Measurements from ENCODE around the gene KRTAP1-3.

Gene KRTAP1-3

DNA sequence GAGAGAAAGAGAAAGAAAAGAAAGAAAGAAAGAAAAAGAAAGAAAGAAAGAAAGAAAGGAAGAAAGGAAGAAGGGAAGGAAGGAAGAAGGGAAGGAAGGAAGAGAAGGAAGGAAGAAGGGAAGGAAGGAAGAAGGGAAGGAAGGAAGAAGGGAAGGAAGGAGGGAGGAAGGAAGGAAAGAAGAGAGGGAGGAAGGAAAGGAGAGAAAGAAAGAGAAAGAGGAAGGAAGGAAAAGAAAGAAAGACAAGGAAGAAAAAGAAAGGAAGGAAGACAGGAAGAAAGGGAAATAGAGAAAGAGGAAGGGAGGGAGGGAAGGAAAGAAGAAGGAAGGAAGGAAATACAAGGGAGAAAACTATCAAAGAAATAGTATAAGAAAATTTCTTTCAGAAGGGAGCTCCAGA, 42.1 kb upstream of the KRTAP1-3 start:
- DNase-seq: no peak
- H4K20me1 ChIP-seq (ENCODE audit: insufficient read depth, low read length): no peaks in the 10 kb centered on the region

DNA sequence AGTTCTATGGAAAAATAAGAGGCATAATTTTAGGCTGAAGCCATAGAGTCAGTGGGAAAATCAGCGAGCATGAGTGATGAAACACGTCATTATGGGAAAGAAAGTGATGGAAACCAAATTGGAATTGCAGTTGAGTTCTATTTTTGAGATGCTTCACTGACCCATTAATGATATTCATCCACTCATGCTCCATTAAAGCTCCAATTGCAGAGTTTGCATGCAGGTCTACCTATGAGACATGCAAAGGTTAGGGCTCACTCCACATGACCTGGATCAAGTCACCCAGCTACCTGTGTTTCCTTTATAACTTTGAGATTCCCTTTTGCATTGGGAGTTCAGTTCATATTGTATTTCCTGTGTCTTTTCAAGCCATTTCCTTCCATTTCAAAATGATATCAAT, 39.0 kb upstream of the KRTAP1-3 start:
- Histone ChIP-seq H4K20me1 (ENCODE audit: insufficient read depth, low read length) (no peaks in the 10 kb centered on the region), H3K79me2 (ENCODE audit: low read length) (no peaks in the 10 kb centered on the region), H3K36me3 (replicated peaks; ENCODE audit: insufficient read depth, low read length) (no peaks in the 10 kb centered on the region), H3K9me2 (replicated peaks; ENCODE audit: insufficient read depth, low read length) (no peaks in the 10 kb centered on the region), H3F3A (ENCODE audit: insufficient read depth, low read length) (no peaks in the 10 kb centered on the region), H3K27ac (ENCODE audit: low read length) (no peak overlapping the region), H2AFZ (ENCODE audit: low read length) (no peak overlapping the region), H3K9ac (ENCODE audit: low read length) (no peak overlapping the region), H3K4me1 (ENCODE audit: low read length) (no peaks in the 10 kb centered on the region), H3K9me3 (replicated peaks; ENCODE audit: insufficient read depth, low read length) (no peaks in the 10 kb centered on the region), H3K27me3 (replicated peaks; ENCODE audit: insufficient read depth, low read length) (no peaks in the 10 kb centered on the region), H3K4me2 (ENCODE audit: low read depth, low read length) (no peak overlapping the region), H3K4me3 (ENCODE audit: low read length) (no peak overlapping the region)
- no peak for TF ChIP-seq EZH2 (optimal IDR thresholded peaks at IDR 0.05; ENCODE audit: low read depth, low read length)
- TF ChIP-seq, protein P1, sequence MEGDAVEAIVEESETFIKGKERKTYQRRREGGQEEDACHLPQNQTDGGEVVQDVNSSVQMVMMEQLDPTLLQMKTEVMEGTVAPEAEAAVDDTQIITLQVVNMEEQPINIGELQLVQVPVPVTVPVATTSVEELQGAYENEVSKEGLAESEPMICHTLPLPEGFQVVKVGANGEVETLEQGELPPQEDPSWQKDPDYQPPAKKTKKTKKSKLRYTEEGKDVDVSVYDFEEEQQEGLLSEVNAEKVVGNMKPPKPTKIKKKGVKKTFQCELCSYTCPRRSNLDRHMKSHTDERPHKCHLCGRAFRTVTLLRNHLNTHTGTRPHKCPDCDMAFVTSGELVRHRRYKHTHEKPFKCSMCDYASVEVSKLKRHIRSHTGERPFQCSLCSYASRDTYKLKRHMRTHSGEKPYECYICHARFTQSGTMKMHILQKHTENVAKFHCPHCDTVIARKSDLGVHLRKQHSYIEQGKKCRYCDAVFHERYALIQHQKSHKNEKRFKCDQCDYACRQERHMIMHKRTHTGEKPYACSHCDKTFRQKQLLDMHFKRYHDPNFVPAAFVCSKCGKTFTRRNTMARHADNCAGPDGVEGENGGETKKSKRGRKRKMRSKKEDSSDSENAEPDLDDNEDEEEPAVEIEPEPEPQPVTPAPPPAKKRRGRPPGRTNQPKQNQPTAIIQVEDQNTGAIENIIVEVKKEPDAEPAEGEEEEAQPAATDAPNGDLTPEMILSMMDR (IDR thresholded peaks at IDR 0.05; ENCODE audit: low read length): no peak
- TF ChIP-seq EZH2phosphoT487 (IDR thresholded peaks at IDR 0.05; ENCODE audit: low read length): no peak
- no peak for DNase-seq

More for the DNA sequence above, 42.1 kb upstream of the KRTAP1-3 start:
- Histone ChIP-seq H3K4me1 (ENCODE audit: low read length) (no peaks in the 10 kb centered on the region), H2AFZ (ENCODE audit: low read length) (no peak overlapping the region), H3K27ac (ENCODE audit: low read length) (no peak overlapping the region), H3K4me3 (ENCODE audit: low read length) (no peak overlapping the region), H3K27me3 (replicated peaks; ENCODE audit: insufficient read depth, low read length) (no peaks in the 10 kb centered on the region), H3K9me2 (replicated peaks; ENCODE audit: insufficient read depth, low read length) (no peaks in the 10 kb centered on the region), H3K9me3 (replicated peaks; ENCODE audit: insufficient read depth, low read length) (no peaks in the 10 kb centered on the region), H3K9ac (ENCODE audit: low read length) (no peak overlapping the region), H3F3A (ENCODE audit: insufficient read depth, low read length) (no peaks in the 10 kb centered on the region), H3K4me2 (ENCODE audit: low read depth, low read length) (no peak overlapping the region), H3K79me2 (ENCODE audit: low read length) (no peaks in the 10 kb centered on the region), H3K36me3 (replicated peaks; ENCODE audit: insufficient read depth, low read length) (no peaks in the 10 kb centered on the region)
- TF ChIP-seq EZH2phosphoT487 (IDR thresholded peaks at IDR 0.05; ENCODE audit: low read length): no peak
- TF ChIP-seq, protein P1 (IDR thresholded peaks at IDR 0.05; ENCODE audit: low read length): no peak

DNA sequence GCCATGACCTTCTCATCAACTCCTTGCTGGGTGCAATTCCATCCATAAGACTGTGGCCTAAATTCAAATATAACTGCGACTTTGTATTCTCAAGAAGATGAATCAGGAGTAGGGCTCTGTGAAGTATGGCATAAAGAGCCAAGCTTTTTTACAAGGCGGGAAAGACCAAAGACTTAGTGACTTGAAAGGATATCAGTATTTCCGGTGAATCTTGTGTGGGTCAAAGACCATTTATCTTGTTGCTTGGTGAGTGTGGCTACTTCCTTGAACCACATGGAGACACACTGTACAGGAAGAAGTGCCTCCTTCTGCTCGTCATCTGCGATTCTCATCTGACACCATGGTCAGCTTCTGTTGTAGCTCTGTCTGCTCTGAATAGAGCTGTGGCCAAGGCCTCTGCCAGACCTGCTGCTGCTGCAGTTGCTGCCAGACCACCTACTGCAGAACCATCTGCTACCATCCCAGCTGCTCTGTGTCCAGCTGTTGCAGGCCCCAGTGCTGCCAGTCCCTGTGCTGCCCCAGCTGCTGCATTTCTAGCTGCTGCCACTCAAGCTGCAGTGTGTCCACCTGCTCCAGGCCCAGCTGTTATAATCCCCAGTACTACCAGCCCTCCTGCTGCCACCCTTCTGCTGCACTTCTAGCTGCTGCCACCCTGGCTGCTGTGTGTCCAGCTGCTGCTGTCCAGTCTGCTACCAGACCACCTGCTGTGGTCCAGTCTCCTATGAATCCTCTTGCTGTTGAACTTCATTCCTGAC, 37.1 kb upstream of the KRTAP1-3 start:
- DNase-seq: no peak
- no peaks in the 10 kb centered on the region for H3K36me3 ChIP-seq (replicated peaks; ENCODE audit: insufficient read depth, low read length)

DNA sequence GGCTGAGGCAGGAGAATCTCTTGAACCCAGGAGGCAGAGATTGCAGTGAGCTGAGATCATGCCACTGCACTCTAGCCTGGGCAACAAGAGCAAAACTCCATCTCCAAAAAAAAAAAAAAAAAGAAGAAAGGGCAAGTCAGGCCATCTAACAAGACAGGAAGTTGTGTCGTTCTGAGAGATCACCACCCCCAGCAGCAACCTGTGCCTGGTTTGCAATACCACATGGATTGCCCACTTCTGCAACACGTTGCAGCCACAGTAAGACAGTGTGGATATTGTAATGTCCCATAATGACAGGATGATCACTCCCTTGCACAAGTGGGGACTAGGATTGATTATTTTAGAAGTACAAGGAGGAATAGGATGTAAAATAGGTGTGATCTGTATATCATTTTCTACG, 34.4 kb upstream of the KRTAP1-3 start:
- Histone ChIP-seq H3K36me3 (replicated peaks; ENCODE audit: insufficient read depth, low read length) (no peaks in the 10 kb centered on the region), H3K9ac (ENCODE audit: low read length) (no peak overlapping the region), H3K9me2 (replicated peaks; ENCODE audit: insufficient read depth, low read length) (no peaks in the 10 kb centered on the region), H3K4me3 (ENCODE audit: low read length) (no peak overlapping the region), H3F3A (ENCODE audit: insufficient read depth, low read length) (no peaks in the 10 kb centered on the region), H3K9me3 (replicated peaks; ENCODE audit: insufficient read depth, low read length) (no peaks in the 10 kb centered on the region), H2AFZ (ENCODE audit: low read length) (no peak overlapping the region), H3K4me1 (ENCODE audit: low read length) (no peaks in the 10 kb centered on the region), H3K27me3 (replicated peaks; ENCODE audit: insufficient read depth, low read length) (no peaks in the 10 kb centered on the region), H3K79me2 (ENCODE audit: low read length) (no peaks in the 10 kb centered on the region), H4K20me1 (ENCODE audit: insufficient read depth, low read length) (no peaks in the 10 kb centered on the region), H3K4me2 (ENCODE audit: low read depth, low read length) (no peak overlapping the region), H3K27ac (ENCODE audit: low read length) (no peak overlapping the region)
- TF ChIP-seq EZH2phosphoT487 (IDR thresholded peaks at IDR 0.05; ENCODE audit: low read length) (no peak), EZH2 (optimal IDR thresholded peaks at IDR 0.05; ENCODE audit: low read depth, low read length) (no peak)
- TF ChIP-seq, protein P1 (IDR thresholded peaks at IDR 0.05; ENCODE audit: low read length): no peak
- DNase-seq: no peak

More for the DNA sequence above, 37.1 kb upstream of the KRTAP1-3 start:
- H4K20me1 ChIP-seq (ENCODE audit: insufficient read depth, low read length): no peaks in the 10 kb centered on the region
- H3K9me2 ChIP-seq (replicated peaks; ENCODE audit: insufficient read depth, low read length): no peaks in the 10 kb centered on the region
- TF ChIP-seq EZH2 (optimal IDR thresholded peaks at IDR 0.05; ENCODE audit: low read depth, low read length): no peak
- no peak for TF ChIP-seq EZH2phosphoT487 (IDR thresholded peaks at IDR 0.05; ENCODE audit: low read length)
- H3K4me2 ChIP-seq (ENCODE audit: low read depth, low read length): no peak overlapping the region
- H2AFZ ChIP-seq (ENCODE audit: low read length): no peak overlapping the region
- H3K27ac ChIP-seq (ENCODE audit: low read length): no peak overlapping the region
- no peak overlapping the region for H3K4me3 ChIP-seq (ENCODE audit: low read length)
- H3K9ac ChIP-seq (ENCODE audit: low read length): no peak overlapping the region
- no peaks in the 10 kb centered on the region for H3F3A ChIP-seq (ENCODE audit: insufficient read depth, low read length)
- H3K27me3 ChIP-seq (replicated peaks; ENCODE audit: insufficient read depth, low read length): no peaks in the 10 kb centered on the region
- no peaks in the 10 kb centered on the region for H3K9me3 ChIP-seq (replicated peaks; ENCODE audit: insufficient read depth, low read length)
- H3K79me2 ChIP-seq (ENCODE audit: low read length): no peaks in the 10 kb centered on the region
- no peaks in the 10 kb centered on the region for H3K4me1 ChIP-seq (ENCODE audit: low read length)

Data from MM.1S (cell line).